ENCODE measurements around the gene AGAP1. TPM values are rescaled to one million over a fixed set of nuclear protein-coding genes. Genes with fewer than 3 reads are reported as not detected.

Gene AGAP1
- polyA plus RNA-seq, 2 of the 4 experiments (the other 2 are of a cell fraction), result 20.2 to 21.9 TPM

DNA sequence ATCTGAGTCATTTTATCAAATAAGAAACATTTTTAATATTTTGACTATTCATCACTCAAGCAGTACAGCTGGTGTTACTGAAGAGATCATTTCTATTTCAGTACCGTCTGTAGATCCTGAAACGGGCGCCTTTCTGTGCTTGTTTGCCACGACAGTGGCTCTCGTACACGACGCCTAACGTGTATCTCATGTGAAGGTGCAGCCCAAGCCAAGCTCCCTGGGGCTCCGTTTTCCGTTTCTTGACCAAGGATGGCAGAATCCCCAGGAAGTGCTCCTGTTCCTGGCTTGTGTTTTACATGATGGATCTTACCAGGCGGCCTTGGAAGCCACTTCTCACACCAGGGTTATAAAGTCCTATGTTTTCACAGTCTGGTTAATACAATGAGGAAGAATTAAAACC lies 353.7 kb downstream of the AGAP1 start:
- WGBS (ENCODE audit: missing lambda C conversion rate), result 90% methylated on average over 11 of the region's 11 CpGs
- ATAC-seq (no peak), FAIRE-seq (no peak)

GRCh38 chr2:235848055-235848454 lies 354.2 kb downstream of the AGAP1 start:
- FAIRE-seq (no peak), ATAC-seq (no peak), DNase-seq (ENCODE audit: low read depth in 1 of 2, low spot score in 1 of 2) (no peak)
- 85% methylated on average over 4 of the region's 4 CpGs for WGBS (ENCODE audit: missing lambda C conversion rate)
- ChIA-PET POLR2A (no interaction called here), CTCF (interaction anchor here (0.7 to 0.9 kb wide), 2 partner anchors 32 to 295 kb away, joined by 3 read pairs; no protein-coding TSS in a partner anchor)
- no peaks in the 10 kb centered on the region for H3K4me1 ChIP-seq
- no peak overlapping the region for H3K4me3 ChIP-seq
- TF ChIP-seq HOXA7 (CRISPR knock-in tag; IDR thresholded peaks at IDR 0.05) (no peak), BHLHE40 (IDR thresholded peaks at IDR 0.05; ENCODE audit: low read depth, low read length) (no peak), KDM1A (IDR thresholded peaks at IDR 0.05; ENCODE audit: low read depth) (no peak), HOXB5 (CRISPR knock-in tag; IDR thresholded peaks at IDR 0.05) (no peak), MYC (IDR thresholded peaks at IDR 0.05; ENCODE audit: borderline replicate concordance, low read length) (no peak), HDAC2 (IDR thresholded peaks at IDR 0.05) (no peak), FOXS1 (CRISPR knock-in tag; IDR thresholded peaks at IDR 0.05) (no peak), HOXB13 (CRISPR knock-in tag; IDR thresholded peaks at IDR 0.05; ENCODE audit: low read depth) (no peak), ATOH8 (CRISPR knock-in tag; IDR thresholded peaks at IDR 0.05; ENCODE audit: low read depth) (no peak), GATA3 (IDR thresholded peaks at IDR 0.05; ENCODE audit: borderline replicate concordance) (no peak), MAZ (IDR thresholded peaks at IDR 0.05; ENCODE audit: borderline replicate concordance, low read depth, low read length) (no peak)
- H3K4me2 ChIP-seq, result no peak overlapping the region
- no peaks in the 10 kb centered on the region for H3K9me3 ChIP-seq
- no peak overlapping the region for H3K27ac ChIP-seq

More for the DNA sequence above, 353.7 kb downstream of the AGAP1 start:
- Histone ChIP-seq H3K4me3 (no peak overlapping the region), H3K27ac (no peak overlapping the region), H3K9me3 (no peaks in the 10 kb centered on the region), H3K4me2 (no peak overlapping the region), H3K4me1 (no peaks in the 10 kb centered on the region)
- TF ChIP-seq NPAS2 (CRISPR knock-in tag; IDR thresholded peaks at IDR 0.05; ENCODE audit: borderline replicate concordance) (no peak), E2F6 (IDR thresholded peaks at IDR 0.05; ENCODE audit: borderline replicate concordance, low read depth) (no peak), KDM5A (IDR thresholded peaks at IDR 0.05) (no peak), FOXS1 (CRISPR knock-in tag; IDR thresholded peaks at IDR 0.05) (no peak), ZC3H11A (IDR thresholded peaks at IDR 0.05) (no peak), HOXB5 (CRISPR knock-in tag; IDR thresholded peaks at IDR 0.05) (no peak), HEYL (CRISPR knock-in tag; IDR thresholded peaks at IDR 0.05) (no peak), GATA3 (IDR thresholded peaks at IDR 0.05; ENCODE audit: borderline replicate concordance) (no peak), EP300 (IDR thresholded peaks at IDR 0.05) (no peak), ATOH8 (CRISPR knock-in tag; IDR thresholded peaks at IDR 0.05; ENCODE audit: low read depth) (no peak), HOXB13 (CRISPR knock-in tag; IDR thresholded peaks at IDR 0.05; ENCODE audit: low read depth) (no peak), FOSL2 (IDR thresholded peaks at IDR 0.05) (no peak), FOSL2 (CRISPR knock-in tag; IDR thresholded peaks at IDR 0.05) (no peak)
- TF ChIP-seq, protein P1, sequence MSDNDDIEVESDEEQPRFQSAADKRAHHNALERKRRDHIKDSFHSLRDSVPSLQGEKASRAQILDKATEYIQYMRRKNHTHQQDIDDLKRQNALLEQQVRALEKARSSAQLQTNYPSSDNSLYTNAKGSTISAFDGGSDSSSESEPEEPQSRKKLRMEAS (IDR thresholded peaks at IDR 0.05), result no peak
- TF ChIP-seq, protein P2, sequence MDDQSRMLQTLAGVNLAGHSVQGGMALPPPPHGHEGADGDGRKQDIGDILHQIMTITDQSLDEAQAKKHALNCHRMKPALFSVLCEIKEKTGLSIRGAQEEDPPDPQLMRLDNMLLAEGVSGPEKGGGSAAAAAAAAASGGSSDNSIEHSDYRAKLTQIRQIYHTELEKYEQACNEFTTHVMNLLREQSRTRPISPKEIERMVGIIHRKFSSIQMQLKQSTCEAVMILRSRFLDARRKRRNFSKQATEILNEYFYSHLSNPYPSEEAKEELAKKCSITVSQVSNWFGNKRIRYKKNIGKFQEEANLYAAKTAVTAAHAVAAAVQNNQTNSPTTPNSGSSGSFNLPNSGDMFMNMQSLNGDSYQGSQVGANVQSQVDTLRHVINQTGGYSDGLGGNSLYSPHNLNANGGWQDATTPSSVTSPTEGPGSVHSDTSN (IDR thresholded peaks at IDR 0.05), result no peak
- TF ChIP-seq, protein P3, sequence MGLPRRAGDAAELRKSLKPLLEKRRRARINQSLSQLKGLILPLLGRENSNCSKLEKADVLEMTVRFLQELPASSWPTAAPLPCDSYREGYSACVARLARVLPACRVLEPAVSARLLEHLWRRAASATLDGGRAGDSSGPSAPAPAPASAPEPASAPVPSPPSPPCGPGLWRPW (IDR thresholded peaks at IDR 0.05), result no peak
- DNase-seq (ENCODE audit: low read depth in 1 of 2, low spot score in 1 of 2), result no peak
- POLR2A ChIA-PET, result no interaction called here
- CTCF ChIA-PET, result interaction anchor here (0.7 to 1.4 kb wide), 2 partner anchors 12 to 33 kb away, joined by 3 read pairs; no protein-coding TSS in a partner anchor

All from A549 (cell line).